ENCODE measurements around the gene HNRNPD. TPM values are rescaled to one million over a fixed set of nuclear protein-coding genes. Genes with fewer than 3 reads are reported as not detected.

Gene HNRNPD
- total RNA-seq = 100 to 1,000 TPM in 6 of 7 donors, 10 to 100 TPM in 1; 85.1 to 243 (median 185) TPM
- polyA plus RNA-seq = 100 to 1,000 TPM; 168 to 520 TPM
- long read RNA-seq, donor 1, transcript HNRNPD-202 (8 exons, 1,667 nt) = major isoform, 5 of 31 reads
- long read RNA-seq, donor 1, partial matches to known transcripts = 8 of 31 reads
- long read RNA-seq, donor 1, other reads (novel, unspliced or antisense) = 12 of 31 reads
- long read RNA-seq, donor 2, transcript HNRNPD-202 (8 exons, 1,667 nt) = minor isoform, 15 of 224 reads
- long read RNA-seq, donor 2, transcript HNRNPD-201 (9 exons, 3,033 nt) = minor isoform, 44 of 224 reads
- long read RNA-seq, donor 2, transcript HNRNPD-203 (8 exons, 1,585 nt) = major isoform, 53 of 224 reads
- long read RNA-seq, donor 2, partial matches to known transcripts = 84 of 224 reads
- long read RNA-seq, donor 2, other reads (novel, unspliced or antisense) = 27 of 224 reads
- long read RNA-seq, donor 3, transcript HNRNPD-203 (8 exons, 1,585 nt) = major isoform, 172 of 406 reads
- long read RNA-seq, donor 3, transcript HNRNPD-201 (9 exons, 3,033 nt) = minor isoform, 104 of 406 reads
- long read RNA-seq, donor 3, transcript HNRNPD-202 (8 exons, 1,667 nt) = minor isoform, 37 of 406 reads
- long read RNA-seq, donor 3, partial matches to known transcripts = 17 of 406 reads
- long read RNA-seq, donor 3, other reads (novel, unspliced or antisense) = 75 of 406 reads

- peak; percentile 96 to 99 (median 98) for DNase-seq
- 0 to 1% (median 0%) methylated on average over 83 of the region's 83 CpGs for WGBS, 3 donors
- no peak for TF ChIP-seq EP300 (IDR thresholded peaks at IDR 0.05)
- TF ChIP-seq CTCF (IDR thresholded peaks at IDR 0.05) = peak in 2 of 3 donors; percentile 7 to 30
- peak; percentile 91 for TF ChIP-seq POLR2A (IDR thresholded peaks at IDR 0.05)
- H3K4me1 ChIP-seq (ENCODE audit: insufficient read depth) = peaks cover 5% of the 10 kb centered on the region
- no peaks in the 10 kb centered on the region for H3K27me3 ChIP-seq
- no peaks in the 10 kb centered on the region for H3K36me3 ChIP-seq
- intact Hi-C loops (cut with DNase I) = loop anchor here (1.0 to 10.0 kb wide), 4 partner anchors 53 to 661 kb away; partner anchors contain the start of gene COPS4 (in 2 of the 4)
- peak within 1 kb of the TSS; percentile 97 for H3K4me3 ChIP-seq
- H3K9me3 ChIP-seq = no peaks in the 10 kb centered on the region
- peak within 1 kb of the TSS; percentile 94 to 95 for H3K27ac ChIP-seq
Observed at GRCh38 chr4:82373816-82374625, at the start of gene HNRNPD. Gene HNRNPD, minus strand, starts transcription at chr4:82373991. Its CDS starts 313 bp downstream, at chr4:82373678.

- Histone ChIP-seq H3K9me3 (no peaks in the 10 kb centered on the region), H3K4me1 (ENCODE audit: insufficient read depth) (peaks cover 3% of the 10 kb centered on the region), H3K27ac (no peak overlapping the region), H3K36me3 (no peaks in the 10 kb centered on the region), H3K27me3 (no peaks in the 10 kb centered on the region), H3K4me3 (no peak overlapping the region)
- TF ChIP-seq EP300 (IDR thresholded peaks at IDR 0.05) (no peak), CTCF (IDR thresholded peaks at IDR 0.05) (no peak), POLR2A (IDR thresholded peaks at IDR 0.05) (no peak)
- no peak for DNase-seq
- intact Hi-C loops (cut with DNase I) = no loop called here
- WGBS, 3 donors = 77 to 83% (median 78%) methylated on average over 5 of the region's 5 CpGs
Observed at GRCh38 chr4:82422616-82423015, 48.8 kb upstream of the HNRNPD start.

- no peak overlapping the region for H3K27ac ChIP-seq
- H3K9me3 ChIP-seq = no peaks in the 10 kb centered on the region
- DNase-seq = no peak
- no peaks in the 10 kb centered on the region for H3K36me3 ChIP-seq
- H3K4me3 ChIP-seq = no peak overlapping the region
- no peak for TF ChIP-seq CTCF (IDR thresholded peaks at IDR 0.05)
- no peak for TF ChIP-seq EP300 (IDR thresholded peaks at IDR 0.05)
- TF ChIP-seq POLR2A (IDR thresholded peaks at IDR 0.05) = no peak
- H3K27me3 ChIP-seq = no peaks in the 10 kb centered on the region
- H3K4me1 ChIP-seq (ENCODE audit: insufficient read depth) = peaks cover 2% of the 10 kb centered on the region
- 78 to 83% (median 83%) methylated on average over 13 of the region's 13 CpGs for WGBS, 3 donors
- intact Hi-C loops (cut with DNase I) = no loop called here
Observed at GRCh38 chr4:82421796-82422560, 48.2 kb upstream of the HNRNPD start.
